ENCODE results near the gene SLC27A6. TPM values are rescaled to one million over a fixed set of nuclear protein-coding genes. Genes with fewer than 3 reads are reported as not detected.

SLC27A6 gene
- total and polyA plus RNA-seq, 10 donors = 0.06 to 1.2 (median 0.35) TPM; not detected in 6

DNA sequence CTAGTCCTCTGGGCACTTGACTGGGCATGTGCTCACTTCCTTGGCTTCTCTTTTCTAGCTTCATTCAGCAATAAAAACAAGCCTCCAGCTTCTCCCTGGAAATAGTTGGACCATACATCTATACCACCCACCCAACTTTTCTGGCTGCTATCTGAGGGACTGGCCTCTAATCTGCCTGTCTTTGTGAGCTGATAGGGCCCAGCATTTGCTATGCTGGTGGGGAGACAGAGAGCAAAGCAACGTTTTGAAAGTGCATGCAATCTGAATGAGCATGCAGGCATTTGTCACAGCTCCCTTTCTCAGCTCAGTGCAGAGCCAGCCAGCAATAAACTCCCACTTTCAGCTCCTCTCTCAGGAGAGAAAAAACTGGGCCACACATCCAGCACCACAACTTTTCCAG is 78.6 kb downstream of the SLC27A6 start:
- intact Hi-C loops (cut with DNase I; ENCODE audit: low total_unique reads) = no loop called here
- DNase-seq = no peak
- H3K4me1 ChIP-seq = no peaks in the 10 kb centered on the region
- no peak overlapping the region for H3K27ac ChIP-seq
- H3K36me3 ChIP-seq = no peaks in the 10 kb centered on the region
- no peaks in the 10 kb centered on the region for H3K27me3 ChIP-seq (replicated peaks in 1 of 7)
- no peak overlapping the region for H3K4me3 ChIP-seq
- 15 to 51% (median 27%) methylated on average over 1 of the region's 1 CpG for WGBS, 5 donors
- H3K9me3 ChIP-seq = peaks cover 2 to 29% (median 22%) of the 10 kb centered on the region in 8 donors
- TF ChIP-seq POLR2AphosphoS5 (IDR thresholded peaks at IDR 0.05) (no peak), POLR2A (IDR thresholded peaks at IDR 0.05) (no peak)
- TF ChIP-seq, protein P1, sequence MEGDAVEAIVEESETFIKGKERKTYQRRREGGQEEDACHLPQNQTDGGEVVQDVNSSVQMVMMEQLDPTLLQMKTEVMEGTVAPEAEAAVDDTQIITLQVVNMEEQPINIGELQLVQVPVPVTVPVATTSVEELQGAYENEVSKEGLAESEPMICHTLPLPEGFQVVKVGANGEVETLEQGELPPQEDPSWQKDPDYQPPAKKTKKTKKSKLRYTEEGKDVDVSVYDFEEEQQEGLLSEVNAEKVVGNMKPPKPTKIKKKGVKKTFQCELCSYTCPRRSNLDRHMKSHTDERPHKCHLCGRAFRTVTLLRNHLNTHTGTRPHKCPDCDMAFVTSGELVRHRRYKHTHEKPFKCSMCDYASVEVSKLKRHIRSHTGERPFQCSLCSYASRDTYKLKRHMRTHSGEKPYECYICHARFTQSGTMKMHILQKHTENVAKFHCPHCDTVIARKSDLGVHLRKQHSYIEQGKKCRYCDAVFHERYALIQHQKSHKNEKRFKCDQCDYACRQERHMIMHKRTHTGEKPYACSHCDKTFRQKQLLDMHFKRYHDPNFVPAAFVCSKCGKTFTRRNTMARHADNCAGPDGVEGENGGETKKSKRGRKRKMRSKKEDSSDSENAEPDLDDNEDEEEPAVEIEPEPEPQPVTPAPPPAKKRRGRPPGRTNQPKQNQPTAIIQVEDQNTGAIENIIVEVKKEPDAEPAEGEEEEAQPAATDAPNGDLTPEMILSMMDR (IDR thresholded peaks at IDR 0.05 in 8 of 11, conservative IDR thresholded peaks at IDR 0.05 in 3 of 11) = no peak

DNA sequence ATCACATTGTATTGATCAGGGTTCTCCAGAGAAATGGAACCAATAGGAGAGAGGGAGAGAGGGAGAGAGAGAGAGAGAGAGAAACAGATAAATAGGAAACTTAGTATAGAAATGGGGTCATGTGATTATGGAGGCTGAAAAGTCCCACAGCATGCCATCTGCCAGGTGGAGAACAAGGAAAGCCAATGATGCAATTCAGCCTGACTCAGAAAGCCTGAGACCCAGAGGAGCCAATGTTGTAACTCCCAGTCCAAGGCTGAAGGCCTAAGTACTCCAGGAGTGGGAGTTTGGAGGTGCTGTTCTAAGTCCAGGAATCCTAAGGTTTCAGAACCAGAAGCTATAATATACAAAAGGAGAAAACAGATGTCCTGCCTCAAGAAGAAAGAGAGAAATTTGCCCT is 80.9 kb downstream of the SLC27A6 start:
- Histone ChIP-seq H3K4me3 (no peak overlapping the region), H3K27me3 (replicated peaks in 1 of 7) (no peaks in the 10 kb centered on the region), H3K36me3 (no peaks in the 10 kb centered on the region), H3K4me1 (no peaks in the 10 kb centered on the region), H3K27ac (no peak overlapping the region), H3K9me3 (peaks cover 2 to 29% (median 22%) of the 10 kb centered on the region in 8 donors)
- intact Hi-C loops (cut with DNase I; ENCODE audit: low total_unique reads) = no loop called here
- DNase-seq = no peak
- TF ChIP-seq POLR2A (IDR thresholded peaks at IDR 0.05) (no peak), POLR2AphosphoS5 (IDR thresholded peaks at IDR 0.05) (no peak)
- TF ChIP-seq, protein P1 (IDR thresholded peaks at IDR 0.05 in 8 of 11, conservative IDR thresholded peaks at IDR 0.05 in 3 of 11) = no peak

DNA sequence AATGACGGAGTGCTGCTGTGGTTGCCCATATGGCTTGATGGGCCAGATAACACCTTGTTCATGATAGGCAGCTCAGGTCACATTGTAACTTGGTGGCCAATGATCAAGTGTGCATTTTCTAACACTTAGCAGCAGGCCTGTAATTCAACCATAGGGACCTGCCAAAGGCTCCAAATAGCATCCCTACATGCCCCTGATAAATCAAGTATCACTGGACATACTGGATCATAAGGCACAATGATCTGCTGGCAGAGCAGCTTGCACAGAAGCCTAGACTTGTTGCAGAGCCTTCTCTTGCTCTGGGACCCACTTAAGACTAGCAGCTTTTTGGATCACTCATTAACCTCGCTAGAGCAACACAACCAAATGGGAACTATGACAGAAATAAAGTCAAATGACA is 83.2 kb downstream of the SLC27A6 start:
- WGBS, 5 donors = 39 to 93% (median 62%) methylated on average over 2 of the region's 2 CpGs
- H3K9me3 ChIP-seq = peaks cover 2 to 25% (median 19%) of the 10 kb centered on the region in 8 donors
- no peaks in the 10 kb centered on the region for H3K4me1 ChIP-seq

DNA sequence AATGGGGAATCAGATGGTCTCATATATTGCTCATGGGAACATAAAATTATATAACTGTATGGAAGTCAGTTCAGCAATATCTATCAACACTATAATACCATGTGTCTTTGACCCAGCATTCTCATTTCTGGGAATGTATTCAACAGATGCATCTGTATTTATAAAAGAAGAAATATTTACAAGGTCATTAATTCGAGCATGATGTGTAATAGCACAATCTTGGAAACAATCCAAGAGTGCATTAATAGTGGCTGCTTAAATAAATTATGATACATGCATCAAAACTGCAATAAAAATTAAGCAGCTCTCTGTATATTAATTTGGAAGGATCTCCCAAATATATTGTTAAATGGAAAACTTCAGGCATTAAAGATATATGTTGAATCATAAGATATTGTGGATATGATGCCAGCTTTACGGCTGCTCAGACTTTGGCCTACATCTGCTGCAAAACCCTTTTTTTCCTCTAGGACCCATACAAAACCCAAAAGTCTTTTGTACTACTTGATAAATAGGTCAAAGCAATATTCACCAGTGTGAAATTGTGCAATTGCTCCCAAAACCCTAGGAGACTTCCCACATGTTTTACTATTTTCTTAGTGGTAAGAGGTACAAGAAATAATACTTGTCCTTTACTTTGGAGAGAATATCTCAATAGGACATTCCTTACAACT is 84.0 kb downstream of the SLC27A6 start:
- intact Hi-C loops (cut with DNase I; ENCODE audit: low total_unique reads) = no loop called here
- no peaks in the 10 kb centered on the region for H3K27me3 ChIP-seq (replicated peaks in 1 of 7)
- no peak for DNase-seq
- H3K4me1 ChIP-seq = no peaks in the 10 kb centered on the region
- TF ChIP-seq POLR2AphosphoS5 (IDR thresholded peaks at IDR 0.05) = no peak
- TF ChIP-seq, protein P1 (IDR thresholded peaks at IDR 0.05 in 8 of 11, conservative IDR thresholded peaks at IDR 0.05 in 3 of 11) = no peak
- no peak for TF ChIP-seq POLR2A (IDR thresholded peaks at IDR 0.05)
- WGBS, 5 donors = 64 to 77% (median 71%) methylated on average over 2 of the region's 2 CpGs
- H3K9me3 ChIP-seq = peaks cover 2 to 17% (median 11%) of the 10 kb centered on the region in 8 donors
- no peak overlapping the region for H3K4me3 ChIP-seq
- H3K27ac ChIP-seq = no peak overlapping the region
- no peaks in the 10 kb centered on the region for H3K36me3 ChIP-seq

More for the DNA sequence above, 83.2 kb downstream of the SLC27A6 start:
- no peak overlapping the region for H3K27ac ChIP-seq
- no peak overlapping the region for H3K4me3 ChIP-seq
- H3K27me3 ChIP-seq (replicated peaks in 1 of 7) = no peaks in the 10 kb centered on the region
- H3K36me3 ChIP-seq = no peaks in the 10 kb centered on the region
- intact Hi-C loops (cut with DNase I; ENCODE audit: low total_unique reads) = no loop called here
- DNase-seq = no peak
- TF ChIP-seq, protein P1 (IDR thresholded peaks at IDR 0.05 in 8 of 11, conservative IDR thresholded peaks at IDR 0.05 in 3 of 11) = no peak
- TF ChIP-seq POLR2A (IDR thresholded peaks at IDR 0.05) (no peak), POLR2AphosphoS5 (IDR thresholded peaks at IDR 0.05) (no peak)
